Activated CD8-positive, alpha-beta memory T cell treated with anti-CD3 and anti-CD28 coated beads for 24 hours (primary cell): ENCODE data around the gene ST6GAL1.
"Not testable (repeated sequence)": the region's sequence is repeated elsewhere in the genome, so short reads cannot be mapped to it uniquely, and the experiment has no call there.

ENCODE experiments used
- DNase-seq: peaks from one replicate; pipeline ENCODE4 v3.0.0-alpha.2; 2020

ST6GAL1 gene

DNA sequence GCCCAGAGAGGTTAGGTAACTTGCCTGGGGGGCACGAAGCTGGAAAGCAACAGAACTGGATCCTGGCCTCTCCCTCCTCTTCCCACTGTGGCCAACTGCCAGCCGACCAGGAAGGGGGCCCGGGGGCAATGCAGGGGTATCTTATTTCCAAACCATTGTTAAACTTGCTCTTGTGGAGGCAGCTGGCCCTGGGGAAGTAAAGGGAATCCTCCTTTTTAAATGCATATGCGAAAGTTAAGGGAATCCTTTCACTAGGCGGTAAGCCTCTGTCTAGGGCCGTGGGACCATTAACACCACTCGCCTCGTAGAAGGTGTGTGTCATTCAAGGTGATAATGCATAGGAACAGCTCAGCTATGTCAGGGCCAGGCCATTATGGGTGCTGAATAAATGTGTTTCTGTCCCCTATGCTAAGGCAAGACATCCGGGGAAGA lies 68.6 kb downstream of the ST6GAL1 start:
- no peak for DNase-seq

DNA sequence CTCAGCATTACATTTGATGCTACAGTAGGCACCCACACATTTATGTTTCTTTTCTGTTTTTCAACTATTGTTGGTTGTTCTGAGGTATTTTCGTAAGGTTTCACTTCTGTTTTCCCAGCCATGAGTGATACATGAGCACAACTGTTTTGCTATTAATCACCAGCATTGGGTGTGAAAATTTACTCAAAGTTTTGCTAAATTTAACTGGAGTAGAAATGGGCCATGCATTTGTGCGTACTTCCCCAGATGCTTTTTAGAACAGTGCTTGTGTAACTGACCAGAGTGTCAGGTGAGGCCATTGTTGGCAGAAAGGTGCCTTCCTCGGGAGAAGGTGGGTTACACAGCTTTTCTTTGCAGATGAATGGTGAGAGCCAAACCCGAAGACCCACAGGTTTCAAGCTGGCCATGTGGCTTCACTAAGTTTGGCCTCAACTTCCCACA lies 70.4 kb downstream of the ST6GAL1 start:
- peak; percentile 73 for DNase-seq

GRCh38 chr3:187002915-187003314 lies 72.6 kb downstream of the ST6GAL1 start:
- no peak for DNase-seq

- no peak for DNase-seq
Measured at GRCh38 chr3:187005827-187006481, 75.6 kb downstream of the ST6GAL1 start.

DNA sequence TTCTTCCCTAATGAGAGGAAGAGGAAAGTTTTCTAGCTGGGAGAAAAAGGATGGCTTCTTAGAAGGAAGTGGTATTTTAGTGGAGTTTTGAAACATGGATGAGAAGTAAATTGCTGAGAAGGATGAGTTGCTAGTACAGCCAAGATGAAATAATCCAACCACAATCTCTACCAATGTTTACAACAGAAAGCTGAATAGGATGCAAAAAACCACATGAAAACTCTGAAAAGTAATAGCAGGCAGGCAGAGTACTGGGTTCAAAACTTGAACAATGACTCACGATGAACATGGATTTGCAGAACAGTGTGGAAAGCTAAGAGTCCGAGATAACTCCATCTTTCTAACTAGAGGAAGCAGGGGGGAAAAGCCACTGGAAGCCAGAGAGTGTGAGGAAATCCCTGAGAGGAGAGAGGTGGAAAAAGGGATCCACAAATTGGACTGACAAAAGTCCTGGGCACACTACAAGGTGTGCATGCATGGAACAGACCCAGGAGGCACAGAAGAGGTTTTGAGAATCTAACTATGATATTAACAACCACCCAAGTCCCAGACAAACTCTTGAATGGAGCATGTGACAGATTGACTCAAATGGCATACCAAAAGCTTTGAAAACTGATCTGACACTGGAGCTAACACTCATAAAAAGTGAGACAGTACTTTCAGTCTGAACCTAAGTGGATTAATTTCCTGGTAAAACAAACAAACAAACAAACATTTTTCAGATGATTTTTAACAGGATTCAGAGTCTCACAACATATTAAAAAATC lies 76.7 kb downstream of the ST6GAL1 start:
- peak; percentile 45 for DNase-seq

DNA sequence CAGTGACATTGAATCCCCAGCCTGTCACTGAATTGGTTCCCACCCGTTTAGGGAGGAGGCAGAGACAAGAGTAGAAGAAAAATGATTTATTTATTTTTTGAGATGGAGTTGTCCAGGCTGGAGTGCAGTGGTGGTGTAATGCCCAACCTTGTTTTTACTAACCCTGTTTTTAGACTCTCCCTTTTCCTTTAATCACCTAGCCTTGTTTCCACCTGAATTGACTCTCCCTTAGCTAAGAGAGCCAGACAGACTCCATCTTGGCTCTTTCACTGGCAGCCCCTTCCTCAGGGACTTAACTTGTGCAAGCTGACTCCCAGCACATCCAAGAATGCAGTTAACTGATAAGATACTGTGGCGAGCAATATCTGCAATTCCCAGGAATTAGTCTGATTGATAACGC lies 80.1 kb downstream of the ST6GAL1 start:
- DNase-seq: not testable (repeated sequence)

DNA sequence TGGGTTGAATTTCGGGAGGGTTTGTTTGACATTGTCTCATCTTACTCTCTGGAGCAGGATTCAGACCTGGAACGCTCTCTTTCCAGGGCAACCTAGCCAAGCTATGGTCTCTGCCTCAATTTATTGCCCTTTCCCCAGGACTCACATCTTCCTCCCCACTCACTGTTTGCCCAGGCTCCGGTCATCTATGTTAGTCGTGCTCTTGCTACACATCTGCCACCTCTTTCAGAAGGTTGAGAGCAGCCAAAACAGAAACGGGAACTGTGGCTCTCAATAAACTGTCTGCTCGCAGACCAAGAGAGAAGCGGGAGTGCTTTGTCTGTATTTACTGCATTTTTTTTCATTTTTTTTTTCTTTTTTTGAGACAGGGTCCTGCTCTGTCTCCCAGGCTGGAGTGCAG lies 81.6 kb downstream of the ST6GAL1 start:
- DNase-seq: no peak

GRCh38 chr3:187012609-187013051 lies 82.3 kb downstream of the ST6GAL1 start:
- DNase-seq: peak; percentile 78

GRCh38 chr3:187013159-187013716 lies 82.9 kb downstream of the ST6GAL1 start:
- peak; percentile 56 for DNase-seq

DNA sequence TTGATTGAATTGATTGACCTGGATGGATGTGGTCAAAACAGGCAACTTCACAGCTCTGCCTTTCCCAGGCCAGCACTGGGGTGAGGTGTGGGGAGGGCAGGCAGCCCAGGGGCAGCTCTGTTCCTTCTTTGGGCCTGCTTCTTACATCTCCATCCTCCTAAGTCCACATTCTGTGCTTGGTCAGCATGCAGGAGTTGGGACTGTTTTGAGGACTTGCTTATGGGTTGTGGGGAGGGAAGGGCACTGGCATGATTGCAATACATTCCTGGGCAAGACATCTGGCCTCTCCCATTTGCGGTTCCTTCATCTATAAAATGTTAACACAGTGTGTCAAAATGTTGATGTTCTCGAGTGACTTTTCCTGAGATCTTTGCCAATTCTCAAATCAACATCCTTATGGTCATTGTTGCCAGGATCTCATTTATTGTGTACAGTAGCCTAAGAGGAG lies 84.1 kb downstream of the ST6GAL1 start:
- DNase-seq: peak; percentile 53

GRCh38 chr3:187015903-187016638 lies 85.7 kb downstream of the ST6GAL1 start:
- no peak for DNase-seq

DNA sequence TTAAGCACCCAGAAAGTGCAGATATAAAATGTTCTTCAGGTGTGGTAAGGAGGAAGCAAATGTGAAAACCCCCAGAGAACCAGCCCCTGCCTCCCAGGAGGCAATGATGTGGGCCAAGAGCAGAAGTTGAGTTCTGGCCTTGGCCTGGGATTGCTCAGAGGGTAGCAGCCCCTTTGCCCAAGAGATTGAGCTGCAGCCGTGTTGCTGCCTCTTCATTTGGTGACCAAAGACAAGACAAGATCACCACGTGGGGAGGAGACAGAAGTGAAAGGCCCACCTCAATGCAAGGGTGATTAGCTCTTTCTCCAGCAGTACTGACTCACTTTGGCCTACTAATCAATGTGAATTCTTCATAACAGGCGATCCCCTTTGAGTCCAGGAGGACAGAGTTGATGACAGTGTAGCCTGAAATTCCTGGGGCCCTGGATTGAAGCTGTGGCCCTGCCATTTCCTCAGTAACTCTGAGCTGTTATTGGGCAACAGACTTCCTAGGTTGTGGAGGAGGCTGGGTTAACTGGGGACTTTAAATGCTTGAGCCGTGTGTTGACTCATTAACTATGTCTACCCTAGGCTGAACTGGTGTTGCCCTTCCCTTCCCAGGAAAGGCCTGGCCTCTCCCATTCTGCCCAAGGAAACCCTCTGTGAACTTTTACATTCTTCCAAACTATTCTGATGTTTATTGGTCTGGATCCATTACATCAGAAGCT lies 86.5 kb downstream of the ST6GAL1 start:
- no peak for DNase-seq

GRCh38 chr3:187017511-187018230 lies 87.3 kb downstream of the ST6GAL1 start:
- no peak for DNase-seq

GRCh38 chr3:187019542-187020072 lies 89.3 kb downstream of the ST6GAL1 start:
- DNase-seq: no peak

DNA sequence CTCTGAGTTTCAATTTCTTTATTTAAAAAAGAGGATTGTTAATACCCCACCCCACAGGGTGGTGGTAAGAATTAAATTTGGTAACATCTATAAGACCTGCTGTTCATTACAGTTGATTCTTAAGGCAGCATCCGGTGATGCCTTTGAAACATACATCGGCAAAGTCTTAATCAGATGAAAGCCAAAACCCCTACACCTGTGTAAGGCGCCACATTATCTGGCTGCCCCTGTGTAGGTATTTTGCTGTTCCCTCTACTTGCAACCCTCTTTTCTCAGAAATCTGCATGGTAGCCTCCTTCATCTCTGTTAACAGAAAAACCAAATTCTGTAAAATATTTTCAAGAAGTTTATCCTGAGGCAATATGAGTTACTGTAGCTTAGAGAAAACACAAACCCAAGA lies 90.0 kb downstream of the ST6GAL1 start:
- no peak for DNase-seq

DNA sequence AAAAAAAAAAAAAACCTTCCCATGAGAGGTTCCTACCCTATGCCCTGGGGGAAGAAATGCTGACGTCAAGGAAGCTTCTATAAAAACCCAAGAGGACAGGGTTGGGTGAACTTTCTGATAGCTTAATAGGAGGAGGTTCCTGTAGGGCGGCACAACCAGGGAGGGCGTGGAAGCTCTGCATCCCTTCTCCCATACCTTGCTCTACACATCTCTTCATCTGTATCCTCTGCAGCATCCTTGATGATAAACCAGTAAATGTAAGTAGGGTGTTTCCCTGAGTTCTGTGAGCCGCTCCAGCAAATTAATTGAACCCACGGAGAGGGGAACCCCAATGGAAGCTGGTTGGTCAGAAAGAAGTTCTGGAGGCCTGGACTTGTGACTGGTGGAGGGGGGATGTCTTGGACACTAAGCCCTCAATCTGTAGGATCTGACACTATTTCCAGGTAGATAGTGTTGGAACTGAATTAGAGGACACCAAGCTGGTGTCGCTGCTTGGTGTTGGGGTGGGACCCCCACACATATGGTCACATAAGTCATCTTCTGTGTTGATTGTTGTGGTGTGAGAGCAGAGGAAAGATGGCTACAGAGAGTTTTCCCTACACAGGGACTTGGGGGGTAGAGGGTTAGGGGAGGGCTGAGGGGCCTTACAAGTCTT lies 91.5 kb downstream of the ST6GAL1 start:
- DNase-seq: no peak

GRCh38 chr3:187022403-187023029 lies 92.2 kb downstream of the ST6GAL1 start:
- DNase-seq: no peak

GRCh38 chr3:187023340-187023739 lies 93.0 kb downstream of the ST6GAL1 start:
- DNase-seq: not testable (repeated sequence)

GRCh38 chr3:187024536-187025226 lies 94.4 kb downstream of the ST6GAL1 start:
- DNase-seq: no peak

- no peak for DNase-seq
Measured at GRCh38 chr3:187025254-187025655, 94.9 kb downstream of the ST6GAL1 start.
